HG03025 (cell line): ENCODE data around the gene KRTAP4-11.
"Not testable (repeated sequence)": the region's sequence is repeated elsewhere in the genome, so short reads cannot be mapped to it uniquely, and the experiment has no call there.

ENCODE experiments used
- ATAC-seq: cut with Tn5 transposase; IDR thresholded peaks from one replicate; pipeline ENCODE4 v1.9.1; 2021; ENCODE audit warnings: mild to moderate bottlenecking, moderate library complexity; ENCODE audit not compliant: unreplicated experiment, low FRiP score

Gene KRTAP4-11

DNA sequence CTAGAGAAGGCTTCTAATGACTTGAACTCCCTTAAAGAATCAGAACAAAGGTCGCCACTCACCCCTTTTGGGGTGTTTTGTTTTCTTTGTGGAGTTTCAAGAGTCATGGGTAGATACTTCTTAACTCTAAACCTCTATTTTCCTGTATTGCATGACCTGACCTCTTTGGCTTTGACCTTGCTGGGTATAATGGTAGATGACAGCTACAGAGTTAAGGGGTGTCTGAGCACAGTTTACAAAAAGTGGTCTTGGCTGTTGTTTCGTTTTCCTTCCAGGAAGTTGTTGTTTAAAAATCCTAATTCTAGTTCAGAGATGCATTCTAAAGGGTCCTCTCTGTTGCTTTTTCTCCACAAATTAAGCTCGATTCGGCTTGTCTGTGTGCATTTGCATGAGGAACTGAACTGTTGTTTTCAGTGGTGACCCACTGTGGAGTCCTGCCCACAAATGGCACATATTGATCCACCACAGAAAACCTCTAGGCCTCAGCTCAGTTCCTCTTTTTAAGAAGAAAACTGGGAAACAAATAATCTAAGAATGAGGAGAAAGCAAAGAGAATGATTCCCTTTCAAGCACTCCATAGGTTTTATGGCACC, 29.3 kb downstream of the KRTAP4-11 start:
- not testable (repeated sequence) for ATAC-seq

GRCh38 chr17:41084100-41084856, 33.9 kb downstream of the KRTAP4-11 start, which contains the start of gene KRTAP4-7:
Gene KRTAP4-7 (plus strand): TSS chr17:41084150. CDS start chr17:41084207, 57 bp downstream.
- ATAC-seq = not testable (repeated sequence)

DNA sequence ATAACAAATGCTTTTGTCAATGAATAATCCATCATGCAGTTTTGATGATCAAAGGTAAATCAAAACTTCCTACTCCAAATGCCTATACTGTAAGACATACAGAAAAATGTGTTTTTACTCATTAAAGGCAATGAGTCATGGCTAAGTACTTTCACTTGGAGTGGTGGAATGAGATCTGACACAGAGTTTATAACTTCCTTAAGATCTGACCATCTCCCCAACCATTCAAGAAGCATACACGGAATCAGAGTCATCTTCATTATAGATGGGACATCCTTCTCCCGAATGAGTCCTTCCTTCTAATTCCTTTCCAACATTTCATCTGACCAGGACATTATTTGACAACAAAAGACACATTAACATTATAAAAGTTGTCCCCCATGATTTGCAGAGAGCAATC, 34.7 kb downstream of the KRTAP4-11 start:
- not testable (repeated sequence) for ATAC-seq

DNA sequence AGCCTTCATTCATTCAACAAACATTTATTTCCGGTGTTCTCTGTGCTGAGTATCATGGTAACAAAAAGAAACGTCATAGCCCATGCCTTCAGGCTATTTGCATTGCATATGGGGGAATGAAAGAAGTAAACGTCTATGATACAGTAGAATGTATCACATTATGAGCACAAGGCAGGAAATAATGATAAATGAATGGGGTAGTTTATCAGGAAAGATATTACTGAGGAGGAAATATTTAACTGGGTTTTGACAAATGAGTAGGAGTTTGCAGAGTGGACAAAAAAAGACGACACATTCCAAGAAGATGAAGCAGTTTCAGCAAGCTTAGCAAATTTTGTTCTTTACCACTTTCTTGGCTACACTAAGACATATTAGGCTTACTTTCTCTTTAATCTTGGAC, 35.5 kb downstream of the KRTAP4-11 start:
- ATAC-seq = no peak

DNA sequence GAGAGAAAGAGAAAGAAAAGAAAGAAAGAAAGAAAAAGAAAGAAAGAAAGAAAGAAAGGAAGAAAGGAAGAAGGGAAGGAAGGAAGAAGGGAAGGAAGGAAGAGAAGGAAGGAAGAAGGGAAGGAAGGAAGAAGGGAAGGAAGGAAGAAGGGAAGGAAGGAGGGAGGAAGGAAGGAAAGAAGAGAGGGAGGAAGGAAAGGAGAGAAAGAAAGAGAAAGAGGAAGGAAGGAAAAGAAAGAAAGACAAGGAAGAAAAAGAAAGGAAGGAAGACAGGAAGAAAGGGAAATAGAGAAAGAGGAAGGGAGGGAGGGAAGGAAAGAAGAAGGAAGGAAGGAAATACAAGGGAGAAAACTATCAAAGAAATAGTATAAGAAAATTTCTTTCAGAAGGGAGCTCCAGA, 41.4 kb downstream of the KRTAP4-11 start:
- ATAC-seq = no peak

GRCh38 chr17:41073676-41074075, 44.5 kb downstream of the KRTAP4-11 start:
- no peak for ATAC-seq

- no peak for ATAC-seq
Measured at GRCh38 chr17:41071606-41072360, 46.4 kb downstream of the KRTAP4-11 start.

- ATAC-seq = no peak
Measured at GRCh38 chr17:41069031-41069430, 49.1 kb downstream of the KRTAP4-11 start.

GRCh38 chr17:41067281-41067680, 50.9 kb downstream of the KRTAP4-11 start:
- ATAC-seq = no peak
